ENCODE data around the gene TTLL6.
A peak's percentile ranks its signal among the peaks of the same experiment; 100 is the strongest.
"Not testable (repeated sequence)": the region's sequence is repeated elsewhere in the genome, so short reads cannot be mapped to it uniquely, and the experiment has no call there.

TTLL6 gene

DNA sequence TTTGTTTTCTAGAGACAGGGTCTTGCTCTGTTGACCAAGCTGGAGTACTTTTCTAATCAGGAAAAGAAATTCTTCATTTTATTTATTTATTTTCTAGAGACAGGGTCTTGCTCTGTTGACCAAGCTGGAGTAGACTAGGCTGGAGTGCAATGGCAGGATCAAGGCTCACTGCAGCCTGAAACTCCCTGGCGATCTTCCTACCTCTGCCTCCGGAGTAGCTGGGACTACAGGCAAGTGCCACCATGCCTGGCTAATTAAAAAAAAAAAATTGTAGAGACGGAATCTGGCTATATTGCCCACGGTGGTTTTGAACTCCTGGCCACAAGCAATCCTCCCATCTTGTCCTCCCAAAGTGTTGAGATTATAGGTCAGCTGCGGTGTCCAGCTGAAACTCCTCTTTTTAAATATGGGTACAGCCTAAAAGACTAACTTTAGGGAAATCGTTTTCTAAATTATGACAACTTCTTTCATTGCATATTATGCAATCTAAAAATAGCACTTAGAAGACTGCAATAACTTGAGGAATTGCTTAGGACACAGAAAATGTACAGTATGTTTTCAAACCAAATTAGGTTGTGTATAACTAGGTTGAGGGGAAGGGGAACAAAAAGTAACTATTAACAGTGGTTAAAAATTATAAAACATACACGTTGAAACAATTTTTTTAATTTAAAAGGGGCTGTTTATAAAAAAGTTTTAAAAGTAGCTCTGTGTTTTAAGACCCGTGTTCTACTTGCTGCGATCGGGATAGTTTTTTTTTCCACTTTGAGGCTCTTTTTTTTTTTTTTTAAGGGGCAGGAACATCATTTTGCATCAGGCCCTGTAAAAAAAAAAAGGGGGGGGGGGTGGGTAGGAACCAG, 99.4 kb downstream of the TTLL6 start:
- peaks cover 17% of the 10 kb centered on the region for H3K4me1 Mint-ChIP-seq
- H3K36me3 Mint-ChIP-seq (ENCODE audit: low read depth), result no peaks in the 10 kb centered on the region
- H3K27me3 Mint-ChIP-seq (ENCODE audit: low read depth), result peaks cover 100% of the 10 kb centered on the region
- no peak for TF ChIP-seq CTCF (IDR thresholded peaks at IDR 0.05; ENCODE audit: unreplicated experiment in 3 of 3)
- H3K9me3 Mint-ChIP-seq, result no peaks in the 10 kb centered on the region
- no peak overlapping the region for H3K27ac Mint-ChIP-seq
- H3K4me3 Mint-ChIP-seq, result peak overlapping the region in 1 of 3 experiments; percentile 31

DNA sequence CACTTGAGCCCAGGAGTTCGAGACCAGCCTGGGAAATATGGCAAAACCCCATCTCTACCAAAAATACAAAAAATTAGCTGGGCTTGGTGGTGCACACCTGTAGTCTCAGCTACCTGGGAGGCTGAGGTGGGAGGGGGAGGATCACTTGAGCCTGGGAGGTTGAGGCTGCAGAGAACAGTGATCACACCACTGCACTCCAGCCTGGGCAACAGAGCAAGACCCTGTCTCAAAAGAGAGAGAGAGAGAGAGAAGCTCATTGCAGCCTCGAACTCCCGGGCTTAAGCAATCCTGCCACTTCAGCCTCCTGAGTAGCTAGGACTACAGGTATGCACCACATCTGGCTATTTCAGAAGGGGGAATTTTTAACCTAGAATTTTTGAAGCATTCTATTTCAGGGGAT, 100.5 kb downstream of the TTLL6 start:
- not testable (repeated sequence) for H3K36me3 Mint-ChIP-seq (ENCODE audit: low read depth); H3K27ac Mint-ChIP-seq; H3K4me3 Mint-ChIP-seq; H3K9me3 Mint-ChIP-seq
- Mint-ChIP-seq H3K27me3 (ENCODE audit: low read depth) (peaks cover 99% of the 10 kb centered on the region), H3K4me1 (peaks cover 17% of the 10 kb centered on the region)

DNA sequence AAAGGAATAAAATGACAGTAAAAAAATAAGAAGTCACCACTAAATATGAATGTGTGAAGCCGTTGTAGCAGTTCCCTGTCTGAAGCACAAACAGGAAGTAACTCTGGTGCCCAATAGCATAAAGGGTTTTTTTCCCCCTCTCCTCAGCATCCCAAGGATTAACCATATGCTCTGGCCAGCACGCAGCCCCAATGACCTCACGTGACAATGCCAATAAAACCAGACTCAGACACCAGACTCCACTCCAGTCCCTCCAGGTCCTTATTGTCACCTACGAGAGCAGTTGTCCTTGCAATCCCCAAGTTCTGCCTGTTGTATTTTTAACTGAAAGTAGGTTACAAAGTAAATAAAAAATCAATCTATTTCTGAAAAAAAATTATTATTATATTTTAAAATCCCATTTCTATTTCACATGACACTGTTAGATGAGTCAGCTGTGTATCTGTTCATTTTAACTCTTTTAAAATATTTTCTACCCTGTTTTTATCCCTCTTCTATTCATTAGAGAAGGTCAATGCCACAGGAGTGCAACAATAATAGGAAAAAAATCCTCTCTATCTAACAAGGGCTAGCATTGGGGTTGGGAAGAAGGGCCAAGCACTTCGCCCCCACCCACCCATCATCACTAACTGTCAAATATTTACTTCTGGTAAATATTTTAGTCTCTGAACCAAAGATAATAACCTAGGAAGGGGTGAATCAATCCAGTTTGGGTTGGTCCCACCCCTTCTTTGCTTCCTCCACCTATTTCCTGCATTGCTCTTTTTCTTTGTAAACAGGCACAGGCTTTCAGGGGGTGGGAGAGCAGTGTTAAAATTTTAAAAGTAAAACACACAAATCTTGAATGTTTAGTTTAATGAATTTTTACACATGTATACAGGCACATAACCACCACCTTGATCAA, 101.3 kb downstream of the TTLL6 start:
- H3K36me3 Mint-ChIP-seq (ENCODE audit: low read depth), result no peaks in the 10 kb centered on the region
- no peaks in the 10 kb centered on the region for H3K9me3 Mint-ChIP-seq
- TF ChIP-seq CTCF (IDR thresholded peaks at IDR 0.05; ENCODE audit: unreplicated experiment in 3 of 3), result no peak
- peaks cover 99% of the 10 kb centered on the region for H3K27me3 Mint-ChIP-seq (ENCODE audit: low read depth)
- H3K4me1 Mint-ChIP-seq, result peaks cover 17% of the 10 kb centered on the region
- no peak overlapping the region for H3K4me3 Mint-ChIP-seq
- no peak overlapping the region for H3K27ac Mint-ChIP-seq

Data from nephron (organoid).